ENCODE results near the gene CPEB4. TPM values are rescaled to one million over a fixed set of nuclear protein-coding genes. Genes with fewer than 3 reads are reported as not detected.
A peak's percentile ranks its signal among the peaks of the same experiment; 100 is the strongest.

Gene CPEB4
- total and polyA plus RNA-seq, 2 of the 8 experiments (the other 6 are each of a cell fraction or from before 2014, with no cell fraction given), result 8.4 to 13.4 TPM

DNA sequence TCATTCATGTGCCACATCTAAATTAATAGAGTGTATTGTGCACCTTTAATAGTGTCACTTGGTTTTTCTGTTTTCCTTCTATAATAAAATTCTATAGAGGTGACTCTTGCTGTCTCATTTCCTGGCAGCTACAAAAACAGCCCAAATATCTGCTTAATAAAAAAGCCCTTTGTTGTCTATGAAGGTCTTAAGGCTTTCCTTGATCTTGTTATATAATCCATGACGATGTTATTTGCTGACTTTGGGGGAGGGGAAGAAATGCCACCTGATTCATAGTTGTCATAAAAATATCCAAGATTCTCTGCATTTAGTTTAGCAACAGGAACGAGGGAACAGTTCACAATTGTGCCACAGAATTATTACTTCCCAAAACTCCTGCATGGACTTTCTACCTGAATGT, 31.3 kb downstream of the CPEB4 start:
- Histone ChIP-seq H3K9ac (replicated peaks in 1 of 4; ENCODE audit: extremely low read depth in 1 of 4, low read depth in 3 of 4, low read length in 3 of 4) (no peak overlapping the region; a peak in 1 of 7 replicates), H3K56ac (replicated peaks; ENCODE audit: insufficient read length, low read depth, low read length) (no peak overlapping the region), H4K8ac (ENCODE audit: extremely low read depth, insufficient read depth, low read length) (no peak overlapping the region), H3K4ac (replicated peaks; ENCODE audit: insufficient read length, low read depth, low read length) (no peak overlapping the region), H3K4me1 (replicated peaks in 1 of 4; ENCODE audit: control insufficient read depth in 3 of 4, insufficient read depth in 4 of 4, low read length in 3 of 4) (peaks cover 3 to 13% (median 12%) of the 10 kb centered on the region in 4 experiments), H4K91ac (replicated peaks; ENCODE audit: insufficient read length, low read length) (no peak overlapping the region), H3K9me3 (ENCODE audit: insufficient read depth in 2 of 2, low read depth in 1 of 2, low read length in 1 of 2) (no peaks in the 10 kb centered on the region), H2AFZ (ENCODE audit: low read length) (no peak overlapping the region), H3K23ac (ENCODE audit: insufficient read length) (no peak overlapping the region), H2BK20ac (ENCODE audit: low read length) (no peak overlapping the region), H3K4me3 (ENCODE audit: extremely low read depth in 1 of 4, insufficient read depth in 2 of 4, low read depth in 3 of 4, low read length in 4 of 4) (peak overlapping the region in 1 of 4 experiments; percentile 68; a peak in 2 of 8 replicates), H3K23me2 (ENCODE audit: low read depth, low read length) (0 out of 2 replicates have a peak, but pooled peaks cover 5% of the 10 kb centered on the region), H3K4me2 (ENCODE audit: insufficient read depth in 1 of 2, low read depth in 2 of 2, low read length in 2 of 2) (peak overlapping the region; percentile 70 to 84; a peak in 2 of 4 replicates), H3K27ac (ENCODE audit: low read depth, low read length) (no peak overlapping the region), H3K14ac (ENCODE audit: insufficient read length) (no peak overlapping the region), H3K27me3 (replicated peaks in 1 of 4; ENCODE audit: control insufficient read depth in 3 of 4, extremely low read depth in 1 of 4, insufficient read depth in 3 of 4, low read length in 3 of 4) (no peaks in the 10 kb centered on the region), H4K20me1 (replicated peaks in 1 of 2; ENCODE audit: control insufficient read depth in 1 of 2, insufficient read depth in 2 of 2, low read length in 2 of 2) (no peaks in the 10 kb centered on the region), H3K18ac (ENCODE audit: extremely low read depth, low read length) (no peak overlapping the region), H2BK15ac (ENCODE audit: low read length) (no peak overlapping the region), H4K5ac (ENCODE audit: insufficient read length, low read depth, low read length) (no peak overlapping the region), H3K36me3 (ENCODE audit: control insufficient read depth in 2 of 4, insufficient read depth in 4 of 4, low read length in 3 of 4) (no peaks in the 10 kb centered on the region), H2BK5ac (ENCODE audit: low read depth, low read length) (no peak overlapping the region), H2AK5ac (ENCODE audit: low read depth, low read length) (no peak overlapping the region), H3K79me2 (ENCODE audit: control insufficient read depth in 1 of 2, insufficient read depth in 2 of 2, low read length in 2 of 2) (peaks cover 0 to 24% of the 10 kb centered on the region in 2 experiments; a peak in 2 of 4 replicates), H2BK120ac (replicated peaks; ENCODE audit: low read depth, low read length) (no peak overlapping the region), H3K79me1 (ENCODE audit: low read depth, low read length) (no peaks in the 10 kb centered on the region), H2BK12ac (ENCODE audit: low read depth, low read length) (no peak overlapping the region)
- POLR2A ChIA-PET (ENCODE audit: partially characterized antibody), result no interaction called here
- no peak for FAIRE-seq
- CTCF ChIA-PET (ENCODE audit: partially characterized antibody), result no interaction called here
- 65% methylated on average over 2 of the region's 2 CpGs; no CpG with 5 or more reads in 1 of the 2 experiments for WGBS, 2 experiments (ENCODE audit: extremely low coverage in 1 of 2, insufficient coverage in 1 of 2, insufficient read length in 1 of 2, insufficient replicate concordance in 2 of 2, low coverage in 1 of 2, low lambda C conversion rate in 2 of 2, missing lambda C conversion rate in 1 of 2)
- no peak for DNase-seq (ENCODE audit: low read depth in 1 of 2, low spot score in 2 of 2)
- TF ChIP-seq CHD1 (IDR thresholded peaks at IDR 0.05; ENCODE audit: low read depth, low read length) (no peak), NANOG (IDR thresholded peaks at IDR 0.05; ENCODE audit: insufficient read depth, low read depth, low read length, poor library complexity, severe bottlenecking) (no peak), TAF1 (IDR thresholded peaks at IDR 0.05; ENCODE audit: low read depth, low read length) (no peak), CHD2 (IDR thresholded peaks at IDR 0.05; ENCODE audit: low read length) (no peak), TEAD4 (IDR thresholded peaks at IDR 0.05; ENCODE audit: low read depth, low read length) (no peak), ASH2L (IDR thresholded peaks at IDR 0.05; ENCODE audit: low read length) (no peak), POU5F1 (IDR thresholded peaks at IDR 0.05; ENCODE audit: low read depth, low read length) (no peak), EP300 (IDR thresholded peaks at IDR 0.05; ENCODE audit: borderline replicate concordance in 1 of 2, low read depth in 2 of 2, low read length in 2 of 2) (no peak), BRCA1 (IDR thresholded peaks at IDR 0.05; ENCODE audit: low read depth, low read length) (no peak), NRF1 (IDR thresholded peaks at IDR 0.05; ENCODE audit: low read depth, low read length) (no peak), HDAC2 (IDR thresholded peaks at IDR 0.05; ENCODE audit: borderline replicate concordance in 1 of 2, low read depth in 2 of 2, low read length in 2 of 2) (no peak)
- TF ChIP-seq, protein P1, sequence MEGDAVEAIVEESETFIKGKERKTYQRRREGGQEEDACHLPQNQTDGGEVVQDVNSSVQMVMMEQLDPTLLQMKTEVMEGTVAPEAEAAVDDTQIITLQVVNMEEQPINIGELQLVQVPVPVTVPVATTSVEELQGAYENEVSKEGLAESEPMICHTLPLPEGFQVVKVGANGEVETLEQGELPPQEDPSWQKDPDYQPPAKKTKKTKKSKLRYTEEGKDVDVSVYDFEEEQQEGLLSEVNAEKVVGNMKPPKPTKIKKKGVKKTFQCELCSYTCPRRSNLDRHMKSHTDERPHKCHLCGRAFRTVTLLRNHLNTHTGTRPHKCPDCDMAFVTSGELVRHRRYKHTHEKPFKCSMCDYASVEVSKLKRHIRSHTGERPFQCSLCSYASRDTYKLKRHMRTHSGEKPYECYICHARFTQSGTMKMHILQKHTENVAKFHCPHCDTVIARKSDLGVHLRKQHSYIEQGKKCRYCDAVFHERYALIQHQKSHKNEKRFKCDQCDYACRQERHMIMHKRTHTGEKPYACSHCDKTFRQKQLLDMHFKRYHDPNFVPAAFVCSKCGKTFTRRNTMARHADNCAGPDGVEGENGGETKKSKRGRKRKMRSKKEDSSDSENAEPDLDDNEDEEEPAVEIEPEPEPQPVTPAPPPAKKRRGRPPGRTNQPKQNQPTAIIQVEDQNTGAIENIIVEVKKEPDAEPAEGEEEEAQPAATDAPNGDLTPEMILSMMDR (IDR thresholded peaks at IDR 0.05; ENCODE audit: control extremely low read depth in 1 of 3, insufficient read depth in 1 of 3, low read depth in 1 of 3, low read length in 3 of 3), result no peak

All from H1 (cell line).